Fibroblast of lung (primary cell): ENCODE measurements around the gene SDK2. TPM values are rescaled to one million over a fixed set of nuclear protein-coding genes. Genes with fewer than 3 reads are reported as not detected.

Experiments
- DNase-seq, 2 donors: peaks; one replicate each; pipeline versions ENCODE4 v3.0.0 to v3.0.0-alpha.2; 2010; ENCODE audit warnings: low read depth in 2 of 2
- H2AFZ ChIP-seq: 2 replicates; pipeline ENCODE4 v1.5.1; 2012; ENCODE audit warnings: low read length, control low read depth, inconsistent platforms
- H3K27ac ChIP-seq: 2 replicates; pipeline ENCODE4 v1.5.1; 2011; ENCODE audit warnings: low read length, control low read depth; ENCODE audit not compliant: insufficient read depth
- H3K27me3 ChIP-seq: 2 replicates; pipeline ENCODE4 v1.5.1; 2011; ENCODE audit warnings: mild to moderate bottlenecking, low read length; ENCODE audit not compliant: control insufficient read depth, insufficient read depth
- H3K36me3 ChIP-seq: 2 replicates; pipeline ENCODE4 v1.5.1; 2011; ENCODE audit warnings: low read length; ENCODE audit not compliant: control insufficient read depth, insufficient read depth
- H3K4me1 ChIP-seq: 2 replicates; pipeline ENCODE4 v1.5.1; 2011; ENCODE audit warnings: low read length; ENCODE audit not compliant: control insufficient read depth, insufficient read depth; ENCODE audit errors: extremely low read depth
- H3K4me2 ChIP-seq: 2 replicates; pipeline ENCODE4 v1.5.1; 2011; ENCODE audit warnings: low read length, control low read depth; ENCODE audit not compliant: insufficient read depth; ENCODE audit errors: extremely low read depth
- H3K4me3 ChIP-seq, 4 experiments: fragments of 200-600 bp in 1 of 4; sonication (generic) in 1 of 4; replicated peaks in 1 of 4; 2 replicates each; pipeline ENCODE4 v1.5.1; 2011 to 2016; ENCODE audit warnings: low read length in 4 of 4, low read depth in 3 of 4, mild to moderate bottlenecking in 3 of 4, control low read depth in 2 of 4, inconsistent platforms in 1 of 4, mixed read lengths in 1 of 4; ENCODE audit not compliant: insufficient read depth in 1 of 4; ENCODE audit errors: control extremely low read depth in 1 of 4
- H3K79me2 ChIP-seq: 2 replicates; pipeline ENCODE4 v1.5.1; 2012; ENCODE audit warnings: mild to moderate bottlenecking, low read length, inconsistent platforms; ENCODE audit not compliant: control insufficient read depth, insufficient read depth
- H3K9ac ChIP-seq: 2 replicates; pipeline ENCODE4 v1.5.1; 2011; ENCODE audit warnings: mild to moderate bottlenecking, low read length, control low read depth; ENCODE audit not compliant: insufficient read depth
- H3K9me3 ChIP-seq: 2 replicates; pipeline ENCODE4 v1.5.1; 2012; ENCODE audit warnings: low read depth, low read length; ENCODE audit not compliant: control insufficient read depth, insufficient read depth
- H4K20me1 ChIP-seq: 2 replicates; pipeline ENCODE4 v1.5.1; 2011; ENCODE audit warnings: low read length; ENCODE audit not compliant: control insufficient read depth, insufficient read depth; ENCODE audit errors: extremely low read depth
- EZH2 ChIP-seq: IDR thresholded peaks from 2 replicates; pipeline ENCODE4 v1.5.1; 2012; ENCODE audit warnings: low read length, control low read depth, mild to moderate bottlenecking; ENCODE audit errors: missing control alignments
- polyA plus RNA-seq, 2 donors: library from polyadenylated mRNA; depleted of rRNA in 1 of 2; stranded (reverse) in 1 of 2; unstranded in 1 of 2; fragments of >200 nt; gene quantifications; 2 replicates each; pipeline ENCODE4 v1.2.1, GENCODE V29; 2011 to 2012; ENCODE audit warnings: missing spikeins in 1 of 2
- total RNA-seq: library from RNA; depleted of rRNA; stranded (reverse); fragments of >200 nt; gene quantifications from 2 replicates; pipeline ENCODE4 v1.2.1, GENCODE V29; 2014
- TF ChIP-seq, protein P1 (sequence below), 2 donors: IDR thresholded peaks in 1 of 2; conservative IDR thresholded peaks in 1 of 2; 1 replicate in 1 of 2; 2 replicates in 1 of 2; pipeline ENCODE4 v1.5.1; 2011 to 2012; ENCODE audit warnings: low read length in 2 of 2, control low read depth in 1 of 2, inconsistent platforms in 1 of 2, low read depth in 1 of 2, mild to moderate bottlenecking in 1 of 2

The SDK2 gene
- total and polyA plus RNA-seq, 2 donors (not counting 1 experiment from before 2014, with no cell fraction given), result under 0.01 to 0.01 TPM

DNA sequence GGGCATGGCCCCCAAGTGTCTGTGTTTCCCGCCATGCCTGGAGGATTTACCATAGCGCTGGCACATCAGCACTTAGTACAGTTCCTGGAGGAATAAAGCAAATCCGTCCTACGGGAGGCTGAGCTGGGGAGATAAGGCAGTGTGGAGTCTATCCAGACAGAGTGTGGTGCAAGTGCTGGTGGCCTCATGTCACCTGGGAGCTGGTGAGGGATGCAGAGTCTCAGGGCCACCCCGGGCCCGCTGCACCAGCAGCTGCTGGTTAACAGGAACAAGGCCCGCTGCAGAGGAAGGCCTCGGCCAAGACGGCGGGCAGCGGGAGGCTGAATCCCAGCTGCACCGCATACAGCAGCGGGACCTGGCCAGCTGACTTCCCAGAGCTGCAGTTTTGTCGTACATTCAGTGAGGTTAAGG is 275.1 kb downstream of the SDK2 start:
- Histone ChIP-seq H3K4me2 (no peak overlapping the region), H3K79me2 (no peaks in the 10 kb centered on the region), H3K4me1 (peaks cover 2% of the 10 kb centered on the region), H3K9me3 (no peaks in the 10 kb centered on the region), H3K4me3 (no peak overlapping the region), H4K20me1 (no peaks in the 10 kb centered on the region), H3K27ac (no peak overlapping the region), H3K36me3 (no peaks in the 10 kb centered on the region), H3K27me3 (peaks cover 10% of the 10 kb centered on the region), H2AFZ (no peak overlapping the region), H3K9ac (no peak overlapping the region)
- no peak for TF ChIP-seq EZH2
- TF ChIP-seq, protein P1, sequence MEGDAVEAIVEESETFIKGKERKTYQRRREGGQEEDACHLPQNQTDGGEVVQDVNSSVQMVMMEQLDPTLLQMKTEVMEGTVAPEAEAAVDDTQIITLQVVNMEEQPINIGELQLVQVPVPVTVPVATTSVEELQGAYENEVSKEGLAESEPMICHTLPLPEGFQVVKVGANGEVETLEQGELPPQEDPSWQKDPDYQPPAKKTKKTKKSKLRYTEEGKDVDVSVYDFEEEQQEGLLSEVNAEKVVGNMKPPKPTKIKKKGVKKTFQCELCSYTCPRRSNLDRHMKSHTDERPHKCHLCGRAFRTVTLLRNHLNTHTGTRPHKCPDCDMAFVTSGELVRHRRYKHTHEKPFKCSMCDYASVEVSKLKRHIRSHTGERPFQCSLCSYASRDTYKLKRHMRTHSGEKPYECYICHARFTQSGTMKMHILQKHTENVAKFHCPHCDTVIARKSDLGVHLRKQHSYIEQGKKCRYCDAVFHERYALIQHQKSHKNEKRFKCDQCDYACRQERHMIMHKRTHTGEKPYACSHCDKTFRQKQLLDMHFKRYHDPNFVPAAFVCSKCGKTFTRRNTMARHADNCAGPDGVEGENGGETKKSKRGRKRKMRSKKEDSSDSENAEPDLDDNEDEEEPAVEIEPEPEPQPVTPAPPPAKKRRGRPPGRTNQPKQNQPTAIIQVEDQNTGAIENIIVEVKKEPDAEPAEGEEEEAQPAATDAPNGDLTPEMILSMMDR (conservative IDR thresholded peaks at IDR 0.05 in 1 of 2, IDR thresholded peaks at IDR 0.05 in 1 of 2; ENCODE audit: low read depth in 1 of 2, low read length in 2 of 2), result no peak
- DNase-seq, result no peak

DNA sequence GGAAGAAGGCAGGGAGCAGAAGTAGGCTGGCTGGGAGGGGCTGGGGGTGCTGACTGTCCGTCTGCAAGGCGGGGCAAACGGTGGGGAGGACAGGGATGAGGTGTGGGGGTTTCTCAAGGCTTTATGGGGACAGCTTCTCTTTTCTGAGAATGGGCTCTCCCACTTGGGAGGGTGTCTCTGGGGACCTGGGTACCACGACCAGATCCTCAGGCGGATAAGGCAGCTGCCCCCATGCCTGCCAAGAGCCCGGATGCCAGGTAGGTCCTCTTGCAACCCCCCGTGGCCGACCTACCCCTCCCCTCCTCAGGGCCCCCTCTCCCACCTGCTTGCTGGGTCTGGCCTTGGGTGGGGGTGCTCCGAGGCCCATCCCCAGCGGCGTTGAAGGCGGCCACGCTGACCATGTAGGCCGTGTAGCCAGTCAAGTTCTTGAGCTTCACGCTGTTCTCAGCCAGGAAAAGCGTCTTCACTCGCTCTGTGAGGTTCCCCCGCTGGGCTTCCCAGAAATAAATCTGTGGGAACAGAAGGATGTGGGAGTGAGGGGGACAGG is 276.1 kb downstream of the SDK2 start:
- no peak overlapping the region for H3K4me2 ChIP-seq
- peaks cover 2% of the 10 kb centered on the region for H3K4me1 ChIP-seq
- H3K9me3 ChIP-seq, result no peaks in the 10 kb centered on the region
- H3K36me3 ChIP-seq, result no peaks in the 10 kb centered on the region
- TF ChIP-seq, protein P1 (conservative IDR thresholded peaks at IDR 0.05 in 1 of 2, IDR thresholded peaks at IDR 0.05 in 1 of 2; ENCODE audit: low read depth in 1 of 2, low read length in 2 of 2), result no peak
- no peak for TF ChIP-seq EZH2
- no peaks in the 10 kb centered on the region for H4K20me1 ChIP-seq
- no peak for DNase-seq
- H2AFZ ChIP-seq, result no peak overlapping the region
- H3K79me2 ChIP-seq, result no peaks in the 10 kb centered on the region
- H3K4me3 ChIP-seq, result no peak overlapping the region
- H3K27ac ChIP-seq, result no peak overlapping the region
- H3K9ac ChIP-seq, result no peak overlapping the region
- peaks cover 5% of the 10 kb centered on the region for H3K27me3 ChIP-seq

DNA sequence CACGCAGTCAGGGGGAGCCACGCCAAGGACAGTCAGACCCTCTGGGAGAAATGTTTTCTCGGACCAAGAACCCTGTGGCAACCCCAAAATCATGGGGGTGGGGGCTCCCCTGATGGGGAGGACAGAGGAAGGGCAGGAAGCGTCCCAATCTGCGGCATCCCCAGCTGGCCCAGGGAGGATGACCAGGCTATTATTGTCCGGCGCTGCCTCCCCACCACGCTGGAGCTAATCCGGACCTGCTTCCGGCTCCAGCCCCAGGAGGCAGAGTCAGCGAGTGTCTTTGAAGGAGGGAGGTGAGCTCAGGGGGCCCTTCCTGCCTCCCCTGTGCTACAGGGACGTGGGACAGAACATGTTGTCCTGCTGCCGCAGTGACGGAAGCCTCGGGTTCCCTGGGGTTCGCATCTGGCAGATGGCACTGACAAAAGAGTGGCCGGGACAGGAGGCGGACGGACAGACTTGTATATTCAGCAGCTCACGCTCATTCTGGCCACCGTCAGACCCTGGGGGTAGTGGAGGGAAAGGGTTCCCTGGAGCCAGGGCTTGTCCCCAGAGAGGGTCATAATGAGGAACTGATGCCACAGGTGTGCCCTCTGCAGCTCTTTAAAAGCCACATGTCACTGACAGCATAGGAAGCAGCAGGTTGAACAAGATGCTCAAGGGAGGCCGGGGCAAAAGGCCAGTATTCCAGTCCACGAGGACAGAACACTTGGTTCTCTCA is 278.2 kb downstream of the SDK2 start:
- no peaks in the 10 kb centered on the region for H3K27me3 ChIP-seq
- H3K4me1 ChIP-seq, result peaks cover 2% of the 10 kb centered on the region
- no peak overlapping the region for H3K9ac ChIP-seq
- H3K9me3 ChIP-seq, result no peaks in the 10 kb centered on the region
- H3K79me2 ChIP-seq, result no peaks in the 10 kb centered on the region
- H3K27ac ChIP-seq, result no peak overlapping the region
- no peak for DNase-seq
- peak overlapping the region; percentile 68 for H2AFZ ChIP-seq
- no peaks in the 10 kb centered on the region for H4K20me1 ChIP-seq
- no peak overlapping the region for H3K4me2 ChIP-seq
- H3K36me3 ChIP-seq, result no peaks in the 10 kb centered on the region
- H3K4me3 ChIP-seq, result no peak overlapping the region
- TF ChIP-seq, protein P1 (conservative IDR thresholded peaks at IDR 0.05 in 1 of 2, IDR thresholded peaks at IDR 0.05 in 1 of 2; ENCODE audit: low read depth in 1 of 2, low read length in 2 of 2), result no peak
- TF ChIP-seq EZH2, result no peak
